Activated CD4-positive, alpha-beta T cell treated with anti-CD3 and anti-CD28 coated beads, Interleukin-2, amount 10 ng/mL, durations not matched to agents 24 days and 14 days (primary cell): ENCODE data around the gene GABARAP. TPM values are rescaled to one million over a fixed set of nuclear protein-coding genes. Genes with fewer than 3 reads are reported as not detected.

Experiments used
- DNase-seq: peaks from one replicate; pipeline ENCODE4 v3.0.0; 2022
- H3K27ac Mint-ChIP-seq: one replicate; pipeline ENCODE4 v1.8.0; 2022; ENCODE audit warnings: mild to moderate bottlenecking, mixed read lengths
- H3K27me3 Mint-ChIP-seq: one replicate; pipeline ENCODE4 v1.8.0; 2022; ENCODE audit warnings: mixed read lengths
- H3K36me3 Mint-ChIP-seq: one replicate; pipeline ENCODE4 v1.8.0; 2022; ENCODE audit warnings: low read depth, mild to moderate bottlenecking, mixed read lengths
- H3K4me1 Mint-ChIP-seq: one replicate; pipeline ENCODE4 v1.8.0; 2021; ENCODE audit warnings: mixed read lengths
- H3K4me3 Mint-ChIP-seq: one replicate; pipeline ENCODE4 v1.8.0; 2022; ENCODE audit warnings: mild to moderate bottlenecking, moderate library complexity, mixed read lengths
- H3K9me3 Mint-ChIP-seq: one replicate; pipeline ENCODE4 v1.8.0; 2021; ENCODE audit warnings: mixed read lengths
- intact Hi-C: fragments of 100-400 bp; cut with micrococcal nuclease; formaldehyde crosslinking; loops from one replicate; pipeline ENCODE4 v1.15.1; 2023
- total RNA-seq: library from RNA; stranded (reverse); gene quantifications from 2 replicates; pipeline ENCODE4 v1.2.3, GENCODE V29; 2022

The GABARAP gene
- total RNA-seq, 1 donor from 2014 or later, result 124 TPM

DNA sequence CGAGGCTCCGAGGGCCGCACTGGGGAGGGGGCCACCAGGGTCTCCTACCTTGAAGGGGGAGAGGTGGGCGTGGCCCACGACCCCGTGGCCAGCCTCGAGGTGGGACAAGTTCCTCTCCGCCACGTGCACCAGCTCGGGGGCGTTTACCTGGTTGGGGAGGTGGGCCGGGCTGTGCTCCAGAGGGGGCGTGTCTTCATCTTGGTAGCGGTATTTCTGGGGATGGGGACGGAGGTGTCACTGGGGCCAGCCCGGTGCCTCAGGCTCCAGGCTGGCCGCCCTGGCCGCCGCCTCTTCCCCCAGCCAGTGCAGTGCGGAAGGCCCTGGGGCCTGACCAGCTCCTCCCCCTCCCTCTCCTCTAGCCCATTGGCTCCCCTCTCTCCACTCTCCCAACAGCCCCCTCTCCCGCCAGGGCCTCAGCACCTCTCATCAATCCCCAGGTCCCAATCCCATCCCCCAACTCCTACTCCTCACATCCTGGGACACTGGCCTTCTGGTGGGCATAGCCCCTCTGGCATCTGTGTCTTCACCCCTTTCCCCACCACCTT, 34.1 kb downstream of the GABARAP start:
- DNase-seq, result no peak
- no peak overlapping the region for H3K4me3 Mint-ChIP-seq
- peaks cover 41% of the 10 kb centered on the region for H3K4me1 Mint-ChIP-seq
- no peak overlapping the region for H3K27ac Mint-ChIP-seq
- H3K9me3 Mint-ChIP-seq, result no peaks in the 10 kb centered on the region
- intact Hi-C loops, result no loop called here
- peaks cover 11% of the 10 kb centered on the region for H3K27me3 Mint-ChIP-seq
- H3K36me3 Mint-ChIP-seq, result no peaks in the 10 kb centered on the region

DNA sequence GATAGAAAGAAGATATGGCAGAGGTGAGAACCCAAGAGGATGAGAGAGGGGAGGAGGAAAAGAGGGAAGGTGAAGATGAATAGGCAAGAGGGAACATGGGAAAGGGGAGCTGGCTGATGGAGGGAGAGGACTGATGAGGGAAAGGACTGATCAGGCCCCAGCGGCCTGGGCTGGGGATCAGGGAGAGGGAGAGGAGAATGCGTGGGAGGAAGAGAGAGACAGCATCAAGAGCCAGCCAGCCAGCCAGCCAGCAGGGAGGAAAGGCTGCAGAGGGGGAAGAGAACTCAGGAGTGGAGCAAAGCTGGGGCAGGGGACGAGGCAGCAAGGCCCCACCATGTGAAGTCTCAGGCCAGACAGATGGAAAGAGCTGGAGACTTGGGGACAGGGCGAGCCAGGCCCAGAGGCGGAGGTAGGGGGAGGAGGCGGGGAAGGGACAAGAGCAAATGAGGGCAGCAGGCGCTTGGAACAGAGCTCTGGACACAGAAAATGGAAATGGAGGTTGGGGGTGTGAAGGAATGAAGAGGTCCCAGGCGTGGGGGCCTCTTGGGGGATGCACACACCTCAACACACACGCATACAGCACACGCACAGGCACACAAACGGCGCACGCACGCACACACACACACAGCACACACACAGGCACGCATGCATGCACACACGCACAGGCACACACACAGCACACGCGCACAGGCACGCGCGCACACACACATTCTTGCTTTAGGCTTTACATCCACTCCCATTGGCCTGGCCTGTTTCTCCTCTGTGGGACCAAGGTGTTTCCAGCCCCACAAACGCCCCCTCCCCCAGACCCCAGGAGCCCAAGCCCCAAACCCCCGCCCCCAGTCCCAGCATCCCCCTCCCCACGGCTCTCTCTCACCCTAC, 34.9 kb downstream of the GABARAP start:
- DNase-seq, result no peak
- Mint-ChIP-seq H3K4me3 (no peak overlapping the region), H3K4me1 (peaks cover 40% of the 10 kb centered on the region), H3K27me3 (peaks cover 9% of the 10 kb centered on the region), H3K9me3 (no peaks in the 10 kb centered on the region), H3K27ac (no peak overlapping the region), H3K36me3 (peaks cover 4% of the 10 kb centered on the region)
- intact Hi-C loops, result no loop called here

DNA sequence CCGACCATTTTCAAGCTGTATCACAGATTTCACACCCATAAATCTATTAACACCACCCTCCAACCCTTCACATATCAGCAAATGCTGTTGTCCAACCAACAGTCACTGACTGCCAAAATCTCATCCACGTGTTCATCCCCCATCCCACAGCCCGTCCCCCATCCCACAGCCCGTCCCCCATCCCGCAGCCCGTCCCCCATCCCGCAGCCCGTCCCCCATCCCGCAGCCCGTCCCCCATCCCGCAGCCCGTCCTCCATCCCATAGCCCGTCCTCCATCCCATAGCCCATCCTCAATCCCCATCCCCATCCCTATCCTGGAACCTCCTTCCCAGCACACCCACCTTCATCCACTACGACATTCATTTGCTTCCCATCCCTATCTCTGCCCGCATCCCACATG, 36.7 kb downstream of the GABARAP start:
- Mint-ChIP-seq H3K9me3 (no peaks in the 10 kb centered on the region), H3K36me3 (peaks cover 7% of the 10 kb centered on the region), H3K27ac (peak overlapping the region; percentile 91), H3K4me3 (peak overlapping the region; percentile 92), H3K27me3 (peaks cover 4% of the 10 kb centered on the region), H3K4me1 (peaks cover 34% of the 10 kb centered on the region)
- intact Hi-C loops, result loop anchor here (1.0 kb wide), 1 partner anchor 9 kb away; no protein-coding TSS in a partner anchor
- no peak for DNase-seq

DNA sequence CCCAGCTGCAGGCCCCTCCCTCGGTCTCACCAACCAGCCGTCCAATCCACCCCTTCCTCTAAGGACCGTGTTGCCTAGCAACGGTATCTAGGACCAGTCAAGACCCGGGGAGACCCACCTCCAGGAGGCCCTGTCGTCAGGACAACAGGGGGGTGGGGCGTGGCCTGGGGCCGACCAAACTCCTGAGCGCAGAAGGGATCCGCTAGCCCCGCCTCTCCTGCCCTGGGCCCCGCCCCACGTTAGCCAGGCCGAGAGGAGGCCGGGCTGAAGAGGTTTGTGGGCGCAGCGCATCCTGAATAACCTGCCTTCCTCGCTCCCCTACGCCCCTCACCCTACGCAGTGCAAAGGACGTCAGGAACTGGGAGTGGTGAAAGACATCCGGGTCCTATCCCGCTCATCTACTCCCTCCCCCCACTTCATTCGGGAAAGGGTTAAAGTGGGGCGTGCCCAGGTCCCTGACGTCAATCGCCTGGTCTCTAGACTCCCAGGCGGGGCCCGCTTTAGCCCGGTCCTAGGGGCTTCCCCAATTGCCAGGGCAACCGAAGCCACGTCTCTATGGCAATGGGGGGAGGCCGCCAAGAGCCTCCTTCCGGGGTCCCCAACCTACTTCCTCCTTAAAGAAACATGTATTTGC, 37.3 kb downstream of the GABARAP start:
- H3K4me1 Mint-ChIP-seq, result peaks cover 34% of the 10 kb centered on the region
- peak; percentile 98 for DNase-seq
- peak overlapping the region; percentile 92 for H3K4me3 Mint-ChIP-seq
- intact Hi-C loops, result loop anchor here (1.0 kb wide), 1 partner anchor 9 kb away; no protein-coding TSS in a partner anchor
- no peaks in the 10 kb centered on the region for H3K9me3 Mint-ChIP-seq
- peaks cover under 1% of the 10 kb centered on the region for H3K27me3 Mint-ChIP-seq
- H3K36me3 Mint-ChIP-seq, result peaks cover 7% of the 10 kb centered on the region
- H3K27ac Mint-ChIP-seq, result peak overlapping the region; percentile 91

DNA sequence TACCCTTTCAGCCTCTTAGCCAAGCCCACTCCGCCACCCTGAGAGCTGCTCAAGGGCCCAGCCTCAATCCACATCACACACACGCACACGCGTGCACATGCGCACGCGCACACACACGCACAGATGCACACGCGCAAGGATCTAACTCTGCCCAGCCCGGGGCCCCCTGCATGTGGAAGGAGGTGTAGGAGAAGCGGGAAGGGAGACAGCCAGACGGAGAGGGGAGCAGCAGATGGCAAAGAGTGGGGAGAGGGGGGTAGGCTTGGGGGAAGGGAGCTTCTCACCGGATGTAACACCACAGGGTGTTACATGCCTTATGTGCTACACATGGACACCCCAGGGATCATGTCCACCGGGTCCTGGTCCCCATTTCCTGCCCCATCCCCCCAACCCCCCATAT, 37.9 kb downstream of the GABARAP start:
- peaks cover 34% of the 10 kb centered on the region for H3K4me1 Mint-ChIP-seq
- peaks cover 7% of the 10 kb centered on the region for H3K36me3 Mint-ChIP-seq
- H3K27ac Mint-ChIP-seq, result peak overlapping the region; percentile 91
- peak; percentile 68 for DNase-seq
- peak overlapping the region; percentile 92 for H3K4me3 Mint-ChIP-seq
- H3K9me3 Mint-ChIP-seq, result no peaks in the 10 kb centered on the region
- intact Hi-C loops, result no loop called here
- no peaks in the 10 kb centered on the region for H3K27me3 Mint-ChIP-seq

DNA sequence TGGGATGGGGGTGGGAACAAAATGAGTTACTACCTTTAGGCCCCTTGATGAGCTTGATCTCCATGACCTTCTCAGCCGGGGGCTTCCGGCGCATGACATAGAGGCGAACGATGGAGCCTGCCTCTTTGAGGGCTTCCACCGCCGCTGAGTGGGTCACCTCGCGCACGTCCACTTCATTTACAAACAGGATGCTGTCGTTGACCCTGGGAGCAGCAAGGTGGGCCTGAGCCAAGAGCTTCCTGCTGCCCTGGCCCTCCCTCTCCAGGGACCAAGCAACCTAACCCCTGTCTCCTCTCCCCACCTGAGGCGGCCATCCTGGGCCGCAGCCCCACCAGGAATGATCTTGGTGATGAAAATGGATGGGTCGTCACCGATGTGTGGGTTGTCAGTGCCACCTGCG, 38.9 kb downstream of the GABARAP start:
- Mint-ChIP-seq H3K4me3 (peak overlapping the region; percentile 54), H3K9me3 (no peaks in the 10 kb centered on the region), H3K27me3 (no peaks in the 10 kb centered on the region), H3K27ac (peak overlapping the region; percentile 91), H3K36me3 (peaks cover 7% of the 10 kb centered on the region), H3K4me1 (peaks cover 31% of the 10 kb centered on the region)
- DNase-seq, result no peak
- intact Hi-C loops, result no loop called here

DNA sequence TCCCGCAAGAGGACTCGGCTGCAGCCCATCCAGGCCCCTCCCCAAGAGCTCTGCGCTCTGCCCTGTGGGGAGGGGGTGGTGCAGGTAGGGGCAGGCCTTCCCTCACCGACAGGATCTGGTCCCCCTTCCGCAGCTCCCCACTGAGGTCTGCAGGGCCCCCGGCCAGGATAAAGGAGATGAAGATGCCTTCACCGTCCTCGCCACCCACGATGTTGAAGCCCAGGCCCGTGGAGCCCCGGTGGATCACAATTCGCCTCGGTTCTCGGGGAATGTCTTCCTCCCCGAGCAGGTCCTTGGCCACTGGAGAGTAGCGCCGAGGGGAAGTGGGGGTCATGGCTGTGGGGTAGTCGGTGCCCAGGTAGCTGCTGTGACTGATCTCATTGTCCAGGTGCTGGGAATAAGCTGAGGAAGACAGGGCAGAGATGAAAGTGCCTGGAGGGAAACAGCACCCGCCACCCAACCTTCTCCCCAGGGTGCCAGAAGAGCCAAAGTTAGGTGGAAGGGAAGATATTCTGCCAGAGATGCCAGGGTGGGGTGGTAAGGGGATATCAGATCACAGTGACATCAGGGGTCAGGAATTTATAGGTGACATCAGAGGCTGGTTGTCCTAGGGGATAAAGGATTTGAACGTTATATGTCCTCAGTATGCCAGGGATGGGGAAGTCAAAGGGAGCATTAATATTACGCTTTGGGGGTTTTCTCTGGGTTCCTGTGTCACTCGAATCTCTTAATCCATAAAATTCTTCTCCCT, 45.4 kb downstream of the GABARAP start:
- no peaks in the 10 kb centered on the region for H3K9me3 Mint-ChIP-seq
- H3K27me3 Mint-ChIP-seq, result no peaks in the 10 kb centered on the region
- intact Hi-C loops, result no loop called here
- peaks cover 3% of the 10 kb centered on the region for H3K36me3 Mint-ChIP-seq
- no peak overlapping the region for H3K27ac Mint-ChIP-seq
- H3K4me1 Mint-ChIP-seq, result no peaks in the 10 kb centered on the region
- H3K4me3 Mint-ChIP-seq, result no peak overlapping the region
- no peak for DNase-seq

DNA sequence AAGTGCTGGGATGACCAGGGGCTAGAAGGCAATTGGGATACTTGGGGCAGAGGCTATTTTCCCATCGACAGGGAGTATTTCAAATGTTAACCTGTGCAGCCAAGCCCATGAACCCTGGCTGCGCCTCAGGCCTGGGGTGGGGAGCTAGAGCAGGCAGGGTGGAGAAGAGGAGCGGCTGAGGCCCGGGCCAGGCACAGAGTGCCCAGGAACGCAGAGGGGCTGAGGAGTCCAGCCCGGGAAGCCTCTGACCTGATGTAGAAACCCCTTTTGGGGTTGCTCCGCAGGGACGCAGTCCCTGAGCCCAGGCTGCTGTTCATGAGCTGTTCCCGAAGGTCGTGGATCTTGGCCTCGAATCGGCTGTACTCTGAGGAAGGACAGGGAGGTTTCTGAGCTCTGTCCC, 46.3 kb downstream of the GABARAP start:
- H3K27me3 Mint-ChIP-seq, result no peaks in the 10 kb centered on the region
- intact Hi-C loops, result no loop called here

DNA sequence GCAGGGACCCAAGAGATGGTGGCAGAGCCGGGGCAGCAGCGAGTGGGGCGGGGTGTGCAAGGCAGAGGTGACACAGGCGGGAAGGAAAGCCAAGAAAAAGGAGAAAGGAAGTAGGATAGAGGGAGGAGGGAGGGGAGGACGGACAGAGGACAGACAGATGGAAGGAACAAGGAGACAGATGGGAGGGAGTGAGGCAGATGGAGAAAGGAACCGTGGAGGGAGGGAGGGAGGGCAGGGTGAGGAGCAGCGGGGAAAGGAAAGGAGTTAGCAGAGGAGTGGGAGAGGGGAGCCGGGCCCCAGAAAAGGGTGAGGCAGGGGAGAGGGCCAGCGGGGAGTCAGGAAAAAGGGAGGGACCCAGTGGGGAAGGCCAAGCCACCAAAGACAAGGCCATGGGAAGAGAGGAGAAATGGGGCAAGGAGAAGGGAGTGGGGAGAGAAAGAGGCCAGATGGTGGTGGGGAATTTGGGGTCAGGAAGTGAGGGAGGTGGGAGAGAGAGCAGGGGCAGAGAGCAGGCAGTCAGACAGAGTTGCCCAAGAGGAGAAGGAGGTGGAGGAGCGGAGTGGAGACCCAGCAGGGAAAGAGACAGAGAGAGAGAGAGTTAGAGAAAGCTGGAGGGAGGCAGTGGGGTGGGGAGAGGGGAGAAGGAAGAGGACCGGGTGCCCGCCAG, 49.8 kb downstream of the GABARAP start:
- Mint-ChIP-seq H3K9me3 (no peaks in the 10 kb centered on the region), H3K27ac (peak overlapping the region; percentile 34), H3K4me3 (no peak overlapping the region)

More for the DNA sequence above, 46.3 kb downstream of the GABARAP start:
- Mint-ChIP-seq H3K36me3 (peaks cover 3% of the 10 kb centered on the region), H3K4me1 (no peaks in the 10 kb centered on the region), H3K9me3 (no peaks in the 10 kb centered on the region), H3K4me3 (no peak overlapping the region), H3K27ac (no peak overlapping the region)
- DNase-seq, result no peak

DNA sequence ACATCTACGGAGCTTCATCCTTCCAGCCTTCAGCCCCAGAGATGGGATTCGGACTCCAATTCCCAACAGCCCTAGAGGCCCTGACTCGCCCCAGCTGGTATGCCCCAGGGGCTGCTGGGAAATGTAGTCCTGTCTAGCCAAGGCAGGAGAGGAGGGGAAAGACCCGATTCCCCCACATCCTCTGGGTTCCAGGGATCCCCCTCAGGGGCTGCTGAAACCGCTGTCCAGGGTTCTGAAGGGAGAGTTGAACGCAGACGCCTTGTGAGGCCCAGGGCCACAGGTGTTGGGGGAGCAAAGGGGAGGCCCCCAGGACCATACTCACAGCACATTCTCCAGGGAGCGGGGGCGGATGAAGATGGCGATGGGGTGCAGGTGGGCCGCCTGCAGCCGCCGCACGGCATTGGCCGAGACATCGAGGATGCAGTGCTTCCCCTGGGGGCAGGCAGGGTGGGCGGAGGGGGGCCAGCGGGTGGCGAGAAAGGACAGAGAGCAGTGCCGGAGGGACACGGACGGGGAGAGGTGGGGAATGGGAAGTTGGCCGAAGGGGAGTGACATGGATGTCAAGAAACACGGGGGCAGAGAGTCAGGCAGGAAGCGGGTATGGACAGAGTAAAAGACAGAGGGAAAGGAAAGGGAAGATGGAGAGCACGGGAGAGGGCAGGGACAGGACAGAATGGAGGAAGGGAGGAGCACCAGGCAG, 50.5 kb downstream of the GABARAP start:
- no peak overlapping the region for H3K27ac Mint-ChIP-seq
- H3K36me3 Mint-ChIP-seq, result peaks cover 3% of the 10 kb centered on the region
- intact Hi-C loops, result no loop called here
- H3K4me3 Mint-ChIP-seq, result no peak overlapping the region
- peak; percentile 78 for DNase-seq
- H3K4me1 Mint-ChIP-seq, result peaks cover 1% of the 10 kb centered on the region
- no peaks in the 10 kb centered on the region for H3K27me3 Mint-ChIP-seq
- no peaks in the 10 kb centered on the region for H3K9me3 Mint-ChIP-seq

More for the DNA sequence above, 49.8 kb downstream of the GABARAP start:
- peaks cover 1% of the 10 kb centered on the region for H3K4me1 Mint-ChIP-seq
- no peak for DNase-seq
- H3K36me3 Mint-ChIP-seq, result peaks cover 3% of the 10 kb centered on the region
- intact Hi-C loops, result no loop called here
- H3K27me3 Mint-ChIP-seq, result no peaks in the 10 kb centered on the region

DNA sequence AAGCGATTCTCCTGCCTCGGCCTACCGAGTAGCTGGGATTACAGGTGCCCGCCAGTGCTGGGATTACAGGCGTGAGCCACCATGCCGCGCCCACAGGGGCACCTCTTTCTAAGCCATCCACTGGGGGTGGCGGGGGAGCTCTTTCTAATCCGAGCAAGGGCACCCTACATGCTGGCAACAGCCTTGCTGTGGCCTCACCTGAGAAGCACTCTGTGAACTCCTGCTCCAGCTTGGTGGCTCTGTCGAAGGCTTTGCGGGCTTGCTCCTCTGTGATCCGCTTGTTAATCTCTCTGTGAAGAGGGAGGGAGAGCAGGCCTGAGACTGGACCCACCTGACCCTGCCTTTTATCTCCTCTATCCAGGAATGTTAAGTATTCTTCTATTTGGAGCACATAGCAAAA, 51.2 kb downstream of the GABARAP start:
- Mint-ChIP-seq H3K9me3 (no peaks in the 10 kb centered on the region), H3K36me3 (peaks cover 3% of the 10 kb centered on the region), H3K4me3 (no peak overlapping the region), H3K27me3 (no peaks in the 10 kb centered on the region), H3K27ac (no peak overlapping the region), H3K4me1 (peaks cover 6% of the 10 kb centered on the region)
- intact Hi-C loops, result no loop called here
- no peak for DNase-seq

DNA sequence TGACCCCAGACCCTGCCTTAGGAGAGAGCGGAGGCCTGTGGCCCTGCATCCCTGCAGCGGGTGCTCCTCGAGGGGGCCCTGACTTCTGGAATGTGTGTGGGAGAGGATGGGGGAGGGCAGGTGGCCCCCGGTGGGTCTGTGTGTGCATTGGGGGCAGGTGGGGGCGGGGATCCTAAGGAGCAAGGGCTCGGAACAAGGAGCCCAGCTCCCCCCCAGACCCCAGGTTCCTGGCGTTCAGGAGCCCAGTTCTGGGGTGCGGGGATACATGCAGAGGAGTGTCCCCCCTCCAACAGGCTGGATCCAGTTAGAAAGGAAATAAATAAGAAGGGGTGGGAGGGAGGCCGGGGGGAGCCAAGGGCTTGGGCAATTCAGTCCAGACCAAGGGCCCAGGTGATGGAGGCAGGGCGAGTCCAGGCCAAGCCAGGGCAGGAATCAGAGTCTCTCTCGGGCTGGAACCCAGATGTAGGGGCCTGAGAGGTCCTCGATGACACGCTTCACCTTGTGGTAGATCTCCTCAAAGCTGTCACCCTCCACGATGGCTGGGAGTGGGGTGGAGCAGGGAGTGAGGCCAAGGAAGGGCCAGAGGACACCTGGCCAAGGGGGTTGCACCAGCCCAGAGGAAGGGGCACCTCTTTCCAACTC, 51.9 kb downstream of the GABARAP start:
- Mint-ChIP-seq H3K4me1 (peaks cover 6% of the 10 kb centered on the region), H3K36me3 (peaks cover 2% of the 10 kb centered on the region), H3K27ac (no peak overlapping the region), H3K27me3 (no peaks in the 10 kb centered on the region), H3K9me3 (no peaks in the 10 kb centered on the region), H3K4me3 (no peak overlapping the region)
- intact Hi-C loops, result no loop called here
- no peak for DNase-seq
